Neuronal stem cell (in vitro differentiated cells): ENCODE data around the gene KRTAP5-8.
A peak's percentile ranks its signal among the peaks of the same experiment; 100 is the strongest.

ENCODE experiments used
- DNase-seq: peaks from one replicate; pipeline ENCODE4 v3.0.0-alpha.2; 2013; ENCODE audit warnings: low spot score
- H2AFZ ChIP-seq: one replicate; pipeline ENCODE4 v1.6.1; 2013; ENCODE audit warnings: mild to moderate bottlenecking, low read length, inconsistent platforms
- H2AK5ac ChIP-seq: 2 replicates; pipeline ENCODE4 v1.6.1; 2013; ENCODE audit warnings: low read depth, mild to moderate bottlenecking, inconsistent platforms, low read length, moderate library complexity, mixed read lengths
- H2BK120ac ChIP-seq: 2 replicates; pipeline ENCODE4 v1.6.1; 2013; ENCODE audit warnings: low read depth, mild to moderate bottlenecking, inconsistent platforms, low read length, moderate library complexity, mixed read lengths
- H2BK12ac ChIP-seq: one replicate; pipeline ENCODE4 v1.6.1; 2013; ENCODE audit warnings: low read length, inconsistent platforms
- H2BK15ac ChIP-seq: 2 replicates; pipeline ENCODE4 v1.6.1; 2013; ENCODE audit warnings: mild to moderate bottlenecking, low read length, inconsistent platforms, mixed read lengths
- H2BK5ac ChIP-seq: one replicate; pipeline ENCODE4 v1.6.1; 2013; ENCODE audit warnings: inconsistent platforms, mild to moderate bottlenecking, low read length, moderate library complexity
- H3K14ac ChIP-seq: one replicate; pipeline ENCODE4 v1.6.1; 2013; ENCODE audit warnings: low read length, inconsistent platforms
- H3K18ac ChIP-seq: 2 replicates; pipeline ENCODE4 v1.6.1; 2013; ENCODE audit warnings: low read length, inconsistent platforms
- H3K23ac ChIP-seq: 2 replicates; pipeline ENCODE4 v1.6.1; 2013; ENCODE audit warnings: low read depth, mild to moderate bottlenecking, mixed read lengths, low read length, inconsistent platforms; ENCODE audit not compliant: poor library complexity
- H3K27ac ChIP-seq: replicated peaks from 3 replicates; pipeline ENCODE4 v1.5.1; 2013; ENCODE audit warnings: low read length, inconsistent platforms
- H3K27me3 ChIP-seq, 3 experiments: 2 replicates each; pipeline ENCODE4 v1.6.1; 2013; ENCODE audit warnings: low read length in 3 of 3, mild to moderate bottlenecking in 2 of 3, inconsistent platforms in 1 of 3, low read depth in 1 of 3, mixed read lengths in 1 of 3, moderate library complexity in 1 of 3; ENCODE audit not compliant: control insufficient read depth in 3 of 3, insufficient read depth in 3 of 3
- H3K36me3 ChIP-seq, 2 donors: replicated peaks in 1 of 2; 2 replicates each; pipeline ENCODE4 v1.6.1; 2013; ENCODE audit warnings: low read length in 2 of 2; ENCODE audit not compliant: control insufficient read depth in 2 of 2, insufficient read depth in 2 of 2
- H3K4ac ChIP-seq: 2 replicates; pipeline ENCODE4 v1.6.1; 2013; ENCODE audit warnings: inconsistent platforms, mild to moderate bottlenecking, low read length, moderate library complexity
- H3K4me1 ChIP-seq, 2 donors: 1 replicate in 1 of 2; 2 replicates in 1 of 2; pipeline ENCODE4 v1.6.1; 2013; ENCODE audit warnings: low read length in 2 of 2, low read depth in 1 of 2; ENCODE audit not compliant: control insufficient read depth in 2 of 2, insufficient read depth in 1 of 2
- H3K4me2 ChIP-seq: one replicate; pipeline ENCODE4 v1.6.1; 2013; ENCODE audit warnings: mild to moderate bottlenecking, low read length, inconsistent platforms; ENCODE audit not compliant: insufficient read depth, poor library complexity, severe bottlenecking
- H3K4me3 ChIP-seq, 2 donors: 2 replicates each; pipeline ENCODE4 v1.5.1; 2013; ENCODE audit warnings: low read length in 2 of 2, mild to moderate bottlenecking in 2 of 2, inconsistent platforms in 1 of 2, moderate library complexity in 1 of 2
- H3K79me1 ChIP-seq: one replicate; pipeline ENCODE4 v1.6.1; 2013; ENCODE audit warnings: low read depth, mild to moderate bottlenecking, inconsistent platforms, low read length, moderate library complexity
- H3K9ac ChIP-seq: one replicate; pipeline ENCODE4 v1.6.1; 2013; ENCODE audit warnings: mild to moderate bottlenecking, low read depth, low read length, inconsistent platforms; ENCODE audit not compliant: poor library complexity
- H3K9me3 ChIP-seq, 2 donors: replicated peaks in 1 of 2; 2 replicates each; pipeline versions ENCODE3 to v1.6.1; 2013; ENCODE audit warnings: low read length in 2 of 2, mild to moderate bottlenecking in 2 of 2, inconsistent platforms in 1 of 2, low read depth in 1 of 2, mixed read lengths in 1 of 2, moderate library complexity in 1 of 2; ENCODE audit not compliant: control insufficient read depth in 2 of 2, insufficient read depth in 1 of 2
- H4K8ac ChIP-seq: one replicate; pipeline ENCODE4 v1.6.1; 2013; ENCODE audit warnings: low read depth, mild to moderate bottlenecking, inconsistent platforms, low read length, moderate library complexity
- H4K91ac ChIP-seq: one replicate; pipeline ENCODE4 v1.6.1; 2013; ENCODE audit warnings: low read length, low read depth, mild to moderate bottlenecking, inconsistent platforms; ENCODE audit not compliant: poor library complexity
- WGBS, 2 donors: extraction: QIAGEN DNeasy Blood & Tissue Kit; methylation state at CpG; one replicate each; pipeline ENCODE4 v1.1.7; 2013; ENCODE audit warnings: missing lambda C conversion rate in 2 of 2, mixed read lengths in 1 of 2; ENCODE audit not compliant: insufficient read length in 2 of 2, insufficient replicate concordance in 1 of 2; ENCODE audit errors: extremely low coverage in 2 of 2; 5-methylcytosine and 5-hydroxymethylcytosine counted together

Gene KRTAP5-8

GRCh38 chr11:71499546-71499945 lies 38.3 kb upstream of the KRTAP5-8 start:
- Histone ChIP-seq H4K91ac (no peak overlapping the region), H2BK15ac (no peak overlapping the region), H3K9ac (no peak overlapping the region), H2AFZ (no peak overlapping the region), H2AK5ac (no peak overlapping the region), H3K27ac (no peak overlapping the region), H3K4me3 (no peak overlapping the region), H4K8ac (no peak overlapping the region), H3K4ac (no peak overlapping the region), H3K79me1 (no peaks in the 10 kb centered on the region), H2BK12ac (no peak overlapping the region), H3K14ac (no peak overlapping the region), H2BK5ac (no peak overlapping the region), H3K23ac (no peak overlapping the region), H3K36me3 (peaks cover 12 to 55% of the 10 kb centered on the region in 2 donors), H3K27me3 (no peaks in the 10 kb centered on the region), H3K9me3 (peaks cover 0 to 9% of the 10 kb centered on the region in 2 donors), H3K18ac (no peak overlapping the region), H3K4me1 (peaks cover 7% of the 10 kb centered on the region in 2 donors), H2BK120ac (no peak overlapping the region), H3K4me2 (no peak overlapping the region)
- WGBS, 2 donors, result no CpG with 5 or more reads among the region's 6 CpGs
- no peak for DNase-seq

GRCh38 chr11:71500601-71501021 lies 37.2 kb upstream of the KRTAP5-8 start:
- H3K27me3 ChIP-seq, result no peaks in the 10 kb centered on the region
- no peak overlapping the region for H2AFZ ChIP-seq
- no peak overlapping the region for H3K23ac ChIP-seq
- WGBS, 2 donors, result no CpG with 5 or more reads among the region's 6 CpGs
- no peaks in the 10 kb centered on the region for H3K79me1 ChIP-seq
- H3K4me3 ChIP-seq, result peak overlapping the region in 1 of 2 donors; percentile 25
- H3K9ac ChIP-seq, result no peak overlapping the region
- H2BK12ac ChIP-seq, result no peak overlapping the region
- peaks cover 9 to 11% of the 10 kb centered on the region in 2 donors for H3K4me1 ChIP-seq
- no peak for DNase-seq
- H2AK5ac ChIP-seq, result no peak overlapping the region
- no peak overlapping the region for H3K14ac ChIP-seq
- H3K4me2 ChIP-seq, result no peak overlapping the region
- no peak overlapping the region for H2BK120ac ChIP-seq
- no peak overlapping the region for H4K8ac ChIP-seq
- H3K4ac ChIP-seq, result peak overlapping the region; percentile 10
- H3K36me3 ChIP-seq, result peaks cover 12 to 44% of the 10 kb centered on the region in 2 donors
- H3K9me3 ChIP-seq, result peaks cover 0 to 9% of the 10 kb centered on the region in 2 donors
- H2BK5ac ChIP-seq, result no peak overlapping the region
- no peak overlapping the region for H3K18ac ChIP-seq
- H4K91ac ChIP-seq, result no peak overlapping the region
- no peak overlapping the region for H3K27ac ChIP-seq
- no peak overlapping the region for H2BK15ac ChIP-seq

GRCh38 chr11:71501071-71501985 lies 36.5 kb upstream of the KRTAP5-8 start:
- no peak overlapping the region for H3K4me3 ChIP-seq
- peaks cover 9 to 11% of the 10 kb centered on the region in 2 donors for H3K4me1 ChIP-seq
- peak overlapping the region; percentile 10 for H3K4ac ChIP-seq
- no peak overlapping the region for H3K27ac ChIP-seq
- H2BK15ac ChIP-seq, result no peak overlapping the region
- H4K8ac ChIP-seq, result no peak overlapping the region
- H3K23ac ChIP-seq, result no peak overlapping the region
- no peak overlapping the region for H2BK5ac ChIP-seq
- H3K9ac ChIP-seq, result no peak overlapping the region
- H3K27me3 ChIP-seq, result no peaks in the 10 kb centered on the region
- peaks cover 7 to 37% of the 10 kb centered on the region in 2 donors for H3K36me3 ChIP-seq
- H2BK12ac ChIP-seq, result no peak overlapping the region
- no peak overlapping the region for H3K14ac ChIP-seq
- no peak overlapping the region for H4K91ac ChIP-seq
- no peak for DNase-seq
- H3K4me2 ChIP-seq, result no peak overlapping the region
- H2AK5ac ChIP-seq, result no peak overlapping the region
- H3K9me3 ChIP-seq, result peaks cover 0 to 8% of the 10 kb centered on the region in 2 donors
- WGBS, 2 donors, result no CpG with 5 or more reads among the region's 30 CpGs
- no peak overlapping the region for H2BK120ac ChIP-seq
- no peaks in the 10 kb centered on the region for H3K79me1 ChIP-seq
- no peak overlapping the region for H2AFZ ChIP-seq
- H3K18ac ChIP-seq, result no peak overlapping the region

GRCh38 chr11:71502026-71502425 lies 35.8 kb upstream of the KRTAP5-8 start:
- no peak overlapping the region for H2BK15ac ChIP-seq
- H2BK120ac ChIP-seq, result no peak overlapping the region
- no peak overlapping the region for H3K4me2 ChIP-seq
- H3K27me3 ChIP-seq, result no peaks in the 10 kb centered on the region
- H3K36me3 ChIP-seq, result peaks cover 7 to 30% of the 10 kb centered on the region in 2 donors
- DNase-seq, result no peak
- H3K4ac ChIP-seq, result no peak overlapping the region
- no peak overlapping the region for H2AFZ ChIP-seq
- H2BK5ac ChIP-seq, result no peak overlapping the region
- no peak overlapping the region for H3K9ac ChIP-seq
- no peak overlapping the region for H4K91ac ChIP-seq
- no peak overlapping the region for H2BK12ac ChIP-seq
- H3K79me1 ChIP-seq, result no peaks in the 10 kb centered on the region
- H3K27ac ChIP-seq, result no peak overlapping the region
- no peak overlapping the region for H3K4me3 ChIP-seq
- H4K8ac ChIP-seq, result no peak overlapping the region
- H3K4me1 ChIP-seq, result peaks cover 9 to 11% of the 10 kb centered on the region in 2 donors
- no CpG with 5 or more reads among the region's 10 CpGs for WGBS, 2 donors
- H3K18ac ChIP-seq, result no peak overlapping the region
- H3K14ac ChIP-seq, result no peak overlapping the region
- H2AK5ac ChIP-seq, result no peak overlapping the region
- peaks cover 0 to 12% of the 10 kb centered on the region in 2 donors for H3K9me3 ChIP-seq
- no peak overlapping the region for H3K23ac ChIP-seq
